Panc1 (cell line): ENCODE data around the gene ZNF784. TPM values are rescaled to one million over a fixed set of nuclear protein-coding genes. Genes with fewer than 3 reads are reported as not detected.

ENCODE experiments used
- ATAC-seq: fragments of 200-7000 bp; cut with Tn5 transposase; 2 replicates; pipeline ENCODE4 v1.9.1; 2020; ENCODE audit warnings: mild to moderate bottlenecking, moderate library complexity
- BruUV-seq: library from RNA; stranded (reverse); fragments of 400-500 nt; replicated peaks from 2 replicates; lab custom pipeline; 2021; lab: Mats Ljungman, UMichigan
- CTCF ChIA-PET: fragments of 300-600 bp; sonication (Branson Sonifier 250); formaldehyde crosslinking; loops from one replicate; lab custom pipeline; 2022; ENCODE audit warnings: antibody characterized with exemption; lab: Charles Lee
- POLR2A ChIA-PET: fragments of 300-600 bp; sonication (Branson Sonifier 250); formaldehyde crosslinking; loops from one replicate; lab custom pipeline; 2022; ENCODE audit warnings: antibody characterized with exemption; lab: Charles Lee
- DNase-seq: peaks from one replicate; pipeline ENCODE4 v3.0.0-alpha.2; 2010; ENCODE audit warnings: low read depth, low spot score
- H3K27ac ChIP-seq: 2 replicates; pipeline ENCODE4 v1.5.1; 2011; ENCODE audit warnings: mild to moderate bottlenecking, low read length, inconsistent platforms
- H3K27me3 ChIP-seq: fragments of 200-500 bp; sonication (Bioruptor generic); 2 replicates; pipeline ENCODE4 v1.6.0; 2014; ENCODE audit warnings: low read length, inconsistent platforms; ENCODE audit not compliant: control insufficient read depth, insufficient read depth
- H3K36me3 ChIP-seq: fragments of 200-500 bp; sonication (Bioruptor generic); 2 replicates; pipeline ENCODE4 v1.5.1; 2014; ENCODE audit warnings: inconsistent platforms, mild to moderate bottlenecking, low read length, moderate library complexity; ENCODE audit not compliant: control insufficient read depth, insufficient read depth
- H3K4me1 ChIP-seq: 2 replicates; pipeline ENCODE4 v1.5.1; 2011; ENCODE audit warnings: inconsistent platforms, mild to moderate bottlenecking, low read length, moderate library complexity; ENCODE audit not compliant: control insufficient read depth, insufficient read depth
- H3K4me3 ChIP-seq, 2 experiments: 2 replicates each; pipeline ENCODE4 v1.5.1; 2011 to 2012; ENCODE audit warnings: low read depth in 2 of 2, low read length in 2 of 2, mild to moderate bottlenecking in 2 of 2, inconsistent platforms in 1 of 2, moderate library complexity in 1 of 2
- H3K9me3 ChIP-seq: fragments of 200-500 bp; sonication (Bioruptor generic); 2 replicates; pipeline ENCODE4 v1.5.1; 2014; ENCODE audit warnings: low read depth, mild to moderate bottlenecking, inconsistent platforms, low read length, moderate library complexity; ENCODE audit not compliant: control insufficient read depth, insufficient read depth
- CTCF ChIP-seq: fragments of 450-650 bp; IDR thresholded peaks from 2 replicates; pipeline ENCODE4 v1.5.1; 2017; ENCODE audit warnings: mild to moderate bottlenecking
- POLR2AphosphoS5 ChIP-seq: IDR thresholded peaks from 2 replicates; pipeline ENCODE4 v1.6.1; 2012; ENCODE audit warnings: mild to moderate bottlenecking, low read depth, low read length, moderate library complexity
- REST ChIP-seq, 2 experiments: IDR thresholded peaks; 2 replicates each; pipeline ENCODE4 v1.6.1; 2011 to 2012; ENCODE audit warnings: low read depth in 2 of 2, control low read depth in 1 of 2, low read length in 1 of 2, mild to moderate bottlenecking in 1 of 2, moderate library complexity in 1 of 2; ENCODE audit not compliant: insufficient read depth in 1 of 2
- SIN3A ChIP-seq: IDR thresholded peaks from 2 replicates; pipeline ENCODE4 v1.6.1; 2012; ENCODE audit warnings: low read depth, mild to moderate bottlenecking, low read length, moderate library complexity, borderline replicate concordance; ENCODE audit not compliant: insufficient read depth
- TCF7L2 ChIP-seq: IDR thresholded peaks from 2 replicates; pipeline ENCODE4 v1.6.1; 2011; ENCODE audit warnings: mild to moderate bottlenecking, low read depth, low read length, inconsistent platforms
- in situ Hi-C: cut with HindIII; loops from 2 replicates; pipeline ENCODE4 v1.10.0; 2016; ENCODE audit warnings: low sequenced_read_pairs, low pct_unique_long_range_greater_than_20kb
- intact Hi-C: fragments of 100-400 bp; cut with micrococcal nuclease; formaldehyde crosslinking; loops from one replicate; pipeline ENCODE4 v1.10.0; 2022; ENCODE audit not compliant: unreplicated experiment
- total RNA-seq: library from RNA; stranded (reverse); gene quantifications from one replicate; pipeline ENCODE4 v1.2.1, GENCODE V29; 2021; ENCODE audit not compliant: unreplicated experiment

Gene ZNF784
- total RNA-seq, 1 experiment from 2014 or later = 8.9 TPM

- H3K4me1 ChIP-seq = peaks cover 36% of the 10 kb centered on the region
- H3K4me3 ChIP-seq = peak overlapping the region; percentile 72 to 85
- DNase-seq (no peak), ATAC-seq (no peak)
- in situ Hi-C loops = no loop called here
- no TSS peak for BruUV-seq
- TF ChIP-seq POLR2AphosphoS5 (no peak), REST (IDR thresholded peaks at IDR 0.05; ENCODE audit: insufficient read depth in 1 of 2, low read depth in 2 of 2, low read length in 1 of 2) (no peak), SIN3A (no peak), CTCF (no peak), TCF7L2 (no peak)
- CTCF ChIA-PET = interaction anchor here (0.6 kb wide), 1 partner anchor 12 kb away, joined by 10 read pairs; no protein-coding TSS in a partner anchor
- POLR2A ChIA-PET = interaction anchor here (0.7 to 0.8 kb wide), 2 partner anchors 11 to 13 kb away, joined by 3 to 4 read pairs; no protein-coding TSS in a partner anchor
- intact Hi-C loops = no loop called here
- H3K27me3 ChIP-seq = no peaks in the 10 kb centered on the region
- H3K27ac ChIP-seq = peak overlapping the region; percentile 99
- H3K9me3 ChIP-seq = no peaks in the 10 kb centered on the region
- peaks cover 23% of the 10 kb centered on the region for H3K36me3 ChIP-seq
Observed at GRCh38 chr19:55656552-55656951, 32.2 kb upstream of the ZNF784 start.

- BruUV-seq = no TSS peak
- in situ Hi-C loops = no loop called here
- Histone ChIP-seq H3K27me3 (no peaks in the 10 kb centered on the region), H3K9me3 (no peaks in the 10 kb centered on the region), H3K36me3 (peaks cover 16% of the 10 kb centered on the region), H3K4me3 (peak overlapping the region; percentile 72 to 85), H3K4me1 (peaks cover 31% of the 10 kb centered on the region), H3K27ac (peak overlapping the region; percentile 99)
- TF ChIP-seq REST (IDR thresholded peaks at IDR 0.05; ENCODE audit: insufficient read depth in 1 of 2, low read depth in 2 of 2, low read length in 1 of 2) (no peak), TCF7L2 (no peak; the same call in 1 of the 2 replicates), CTCF (no peak), SIN3A (no peak), POLR2AphosphoS5 (no peak; the same call in 1 of the 2 replicates)
- ChIA-PET CTCF (no interaction called here), POLR2A (no interaction called here)
- intact Hi-C loops = no loop called here
- ATAC-seq (no peak), DNase-seq (no peak)
Observed at GRCh38 chr19:55655648-55656040, 31.3 kb upstream of the ZNF784 start.
